Tibial nerve (tissue), 4 donors: Measurements from ENCODE around the gene TMEM213. TPM values are rescaled to one million over a fixed set of nuclear protein-coding genes. Genes with fewer than 3 reads are reported as not detected.
A peak's percentile ranks its signal among the peaks of the same experiment; 100 is the strongest.

Source experiments
- DNase-seq, 2 donors: peaks; one replicate each; pipeline ENCODE4 v3.0.0-alpha.2; 2019; ENCODE audit warnings: low spot score in 2 of 2
- H3K27ac ChIP-seq, 4 donors: fragments of 200-600 bp; sonication (generic) in 3 of 4; one replicate each; pipeline ENCODE4 v1.5.1; 2017 to 2019; ENCODE audit warnings: mild to moderate bottlenecking in 1 of 4
- H3K27me3 ChIP-seq, 2 donors: fragments of 200-600 bp; sonication (generic) in 1 of 2; one replicate each; pipeline versions ENCODE4 v1.5.1 to v1.6.0; 2017 to 2019
- H3K36me3 ChIP-seq, 3 donors: fragments of 200-600 bp; sonication (generic); one replicate each; pipeline ENCODE4 v1.5.1; 2018 to 2019
- H3K4me1 ChIP-seq, 4 donors: fragments of 200-600 bp; sonication (generic) in 3 of 4; one replicate each; pipeline ENCODE4 v1.5.1; 2017 to 2019
- H3K4me3 ChIP-seq, 4 donors: fragments of 200-600 bp; sonication (generic) in 3 of 4; one replicate each; pipeline ENCODE4 v1.5.1; 2017 to 2019; ENCODE audit warnings: mild to moderate bottlenecking in 1 of 4, moderate library complexity in 1 of 4
- H3K9me3 ChIP-seq, 4 donors: fragments of 200-600 bp; sonication (generic) in 3 of 4; one replicate each; pipeline ENCODE4 v1.5.1; 2017 to 2019
- CTCF ChIP-seq, 5 experiments: fragments of 200-600 bp in 3 of 5; fragments of 450-650 bp in 2 of 5; sonication (generic) in 3 of 5; IDR thresholded peaks; one replicate each; pipeline ENCODE4 v1.5.1; 2016 to 2019; ENCODE audit warnings: antibody characterized with exemption in 5 of 5, mild to moderate bottlenecking in 3 of 5, moderate library complexity in 2 of 5
- EP300 ChIP-seq, 2 donors: sonication (generic); formaldehyde crosslinking; IDR thresholded peaks; one replicate each; pipeline ENCODE4 v1.6.1; 2017; ENCODE audit warnings: antibody characterized with exemption in 2 of 2, mild to moderate bottlenecking in 1 of 2
- POLR2A ChIP-seq, 2 donors: fragments of 450-650 bp; IDR thresholded peaks; one replicate each; pipeline ENCODE4 v1.6.1; 2017; ENCODE audit warnings: antibody characterized with exemption in 2 of 2, mild to moderate bottlenecking in 2 of 2, moderate library complexity in 2 of 2
- WGBS, 2 donors: methylation state at CpG; one replicate each; pipeline ENCODE4 v1.1.5; 2018; 5-methylcytosine and 5-hydroxymethylcytosine counted together
- total RNA-seq, 4 donors: library from RNA; depleted of rRNA; stranded (reverse); fragments of >200 nt; gene quantifications; one replicate each; pipeline ENCODE4 v1.1.0, GENCODE V29; 2016

The TMEM213 gene
- total RNA-seq, 4 donors from 2014 or later = not detected

GRCh38 chr7:138752518-138753149 lies 45.2 kb upstream of the TMEM213 start:
- WGBS, 2 donors = 65 to 80% methylated on average over 12 of the region's 12 CpGs
- no peaks in the 10 kb centered on the region for H3K9me3 ChIP-seq
- no peaks in the 10 kb centered on the region for H3K36me3 ChIP-seq
- no peak overlapping the region for H3K4me3 ChIP-seq
- H3K4me1 ChIP-seq = no peaks in the 10 kb centered on the region
- DNase-seq = peak in 1 of 2 donors; percentile 8
- no peaks in the 10 kb centered on the region for H3K27me3 ChIP-seq
- H3K27ac ChIP-seq = no peak overlapping the region
- TF ChIP-seq POLR2A (IDR thresholded peaks at IDR 0.05) (no peak), EP300 (IDR thresholded peaks at IDR 0.05) (no peak), CTCF (IDR thresholded peaks at IDR 0.05) (no peak)

- Histone ChIP-seq H3K4me3 (no peak overlapping the region), H3K36me3 (no peaks in the 10 kb centered on the region), H3K9me3 (no peaks in the 10 kb centered on the region), H3K27me3 (no peaks in the 10 kb centered on the region), H3K4me1 (no peaks in the 10 kb centered on the region), H3K27ac (no peak overlapping the region)
- DNase-seq = no peak
- 51 to 53% methylated on average over 8 of the region's 8 CpGs for WGBS, 2 donors
- TF ChIP-seq POLR2A (IDR thresholded peaks at IDR 0.05) = no peak
- TF ChIP-seq EP300 (IDR thresholded peaks at IDR 0.05) = no peak
- TF ChIP-seq CTCF (IDR thresholded peaks at IDR 0.05) = no peak
Observed at GRCh38 chr7:138753150-138753518, 44.7 kb upstream of the TMEM213 start.

- Histone ChIP-seq H3K36me3 (no peaks in the 10 kb centered on the region), H3K4me1 (no peaks in the 10 kb centered on the region), H3K27me3 (no peaks in the 10 kb centered on the region), H3K27ac (no peak overlapping the region), H3K9me3 (no peaks in the 10 kb centered on the region), H3K4me3 (no peak overlapping the region)
- no peak for DNase-seq
- WGBS, 2 donors = 84 to 90% methylated on average over 5 of the region's 5 CpGs
- no peak for TF ChIP-seq EP300 (IDR thresholded peaks at IDR 0.05)
- TF ChIP-seq POLR2A (IDR thresholded peaks at IDR 0.05) = no peak
- no peak for TF ChIP-seq CTCF (IDR thresholded peaks at IDR 0.05)
Observed at GRCh38 chr7:138753610-138754009, 44.2 kb upstream of the TMEM213 start.

GRCh38 chr7:138755331-138755747 lies 42.5 kb upstream of the TMEM213 start:
- Histone ChIP-seq H3K27ac (no peak overlapping the region), H3K4me1 (no peaks in the 10 kb centered on the region), H3K4me3 (no peak overlapping the region), H3K27me3 (no peaks in the 10 kb centered on the region), H3K36me3 (no peaks in the 10 kb centered on the region), H3K9me3 (no peaks in the 10 kb centered on the region)
- TF ChIP-seq EP300 (IDR thresholded peaks at IDR 0.05) (no peak), POLR2A (IDR thresholded peaks at IDR 0.05) (no peak), CTCF (IDR thresholded peaks at IDR 0.05) (no peak)
- DNase-seq = no peak
- 51 to 59% methylated on average over 10 of the region's 10 CpGs for WGBS, 2 donors

GRCh38 chr7:138755842-138756590 lies 41.8 kb upstream of the TMEM213 start:
- H3K27me3 ChIP-seq = no peaks in the 10 kb centered on the region
- no peaks in the 10 kb centered on the region for H3K9me3 ChIP-seq
- H3K4me3 ChIP-seq = no peak overlapping the region
- DNase-seq = no peak
- no peaks in the 10 kb centered on the region for H3K4me1 ChIP-seq
- H3K27ac ChIP-seq = no peak overlapping the region
- H3K36me3 ChIP-seq = no peaks in the 10 kb centered on the region
- no peak for TF ChIP-seq EP300 (IDR thresholded peaks at IDR 0.05)
- WGBS, 2 donors = 50 to 51% methylated on average over 4 of the region's 4 CpGs
